WTC11 (cell line): Measurements from ENCODE around the gene CYP11A1. TPM values are rescaled to one million over a fixed set of nuclear protein-coding genes. Genes with fewer than 3 reads are reported as not detected.
"Not testable (repeated sequence)": the region's sequence is repeated elsewhere in the genome, so short reads cannot be mapped to it uniquely, and the experiment has no call there.

Experiments used
- ATAC-seq: fragments of 200-7000 bp; cut with Tn5 transposase; 2 replicates; pipeline ENCODE4 v1.10.0; 2021; ENCODE audit warnings: mild to moderate bottlenecking, moderate library complexity
- CTCF ChIA-PET: fragments of 300-600 bp; sonication (Branson Sonifier 250); formaldehyde crosslinking; loops from one replicate; lab custom pipeline; 2021; ENCODE audit warnings: antibody characterized with exemption; lab: Charles Lee
- POLR2A ChIA-PET: fragments of 350-600 bp; sonication (Branson Sonifier 250); formaldehyde crosslinking; loops from one replicate; lab custom pipeline; 2021; ENCODE audit warnings: antibody characterized with exemption; lab: Charles Lee
- DNase-seq: peaks from one replicate; pipeline ENCODE4 v3.0.0; 2021; ENCODE audit warnings: low spot score
- H3K27ac Mint-ChIP-seq: 2 replicates; pipeline ENCODE4 v1.8.0; 2021; ENCODE audit warnings: mixed read lengths
- H3K27me3 Mint-ChIP-seq: 2 replicates; pipeline ENCODE4 v1.8.0; 2021; ENCODE audit warnings: low read depth, mild to moderate bottlenecking, moderate library complexity, mixed read lengths
- H3K36me3 Mint-ChIP-seq: 2 replicates; pipeline ENCODE4 v1.8.0; 2021; ENCODE audit warnings: mixed read lengths
- H3K4me1 Mint-ChIP-seq: 2 replicates; pipeline ENCODE4 v1.8.0; 2022; ENCODE audit warnings: mixed read lengths
- H3K4me3 Mint-ChIP-seq: 2 replicates; pipeline ENCODE4 v1.8.0; 2021; ENCODE audit warnings: mild to moderate bottlenecking, moderate library complexity, mixed read lengths
- H3K9me3 Mint-ChIP-seq: 2 replicates; pipeline ENCODE4 v1.8.0; 2021; ENCODE audit warnings: mixed read lengths
- ERG ChIP-seq: fragments of 250-450 bp; sonication (Bioruptor Pico); IDR thresholded peaks from 2 replicates; pipeline ENCODE4 v1.8.0; 2021; ENCODE audit warnings: mild to moderate bottlenecking
- GTF2I ChIP-seq: fragments of 250-450 bp; sonication (Bioruptor Pico); conservative IDR thresholded peaks from 2 replicates; pipeline ENCODE4 v1.4.0; 2021; ENCODE audit warnings: mild to moderate bottlenecking
- JUN ChIP-seq: sonication (generic); formaldehyde crosslinking; IDR thresholded peaks from 2 replicates; pipeline ENCODE4 v1.8.0; 2023; ENCODE audit warnings: mild to moderate bottlenecking, missing genetic modification reagents
- KAT7 ChIP-seq: sonication (generic); formaldehyde crosslinking; IDR thresholded peaks from 2 replicates; pipeline ENCODE4 v1.8.1; 2023; ENCODE audit warnings: missing genetic modification reagents, mild to moderate bottlenecking, borderline replicate concordance
- NR1H2 ChIP-seq: sonication (generic); formaldehyde crosslinking; IDR thresholded peaks from 2 replicates; pipeline ENCODE4 v1.9.0; 2021; ENCODE audit warnings: mild to moderate bottlenecking, moderate library complexity, missing genetic modification reagents
- PRRX2 ChIP-seq: fragments of 250-450 bp; sonication (Bioruptor Pico); IDR thresholded peaks from 2 replicates; pipeline ENCODE4 v1.8.0; 2021; ENCODE audit warnings: mild to moderate bottlenecking
- USF1 ChIP-seq: sonication (generic); formaldehyde crosslinking; IDR thresholded peaks from 2 replicates; pipeline ENCODE4 v1.8.0; 2022; ENCODE audit warnings: mild to moderate bottlenecking, missing genetic modification reagents
- USF2 ChIP-seq: sonication (generic); formaldehyde crosslinking; IDR thresholded peaks from 2 replicates; pipeline ENCODE4 v1.8.1; 2023; ENCODE audit warnings: mild to moderate bottlenecking, missing genetic modification reagents, moderate library complexity
- ZNF281 ChIP-seq: sonication (generic); formaldehyde crosslinking; IDR thresholded peaks from 2 replicates; pipeline ENCODE4 v1.8.0; 2023; ENCODE audit warnings: mild to moderate bottlenecking, missing genetic modification reagents
- ZNF317 ChIP-seq: sonication (generic); formaldehyde crosslinking; IDR thresholded peaks from 2 replicates; pipeline ENCODE4 v1.8.1; 2023; ENCODE audit warnings: low read depth, mild to moderate bottlenecking, moderate library complexity, missing genetic modification reagents, borderline replicate concordance
- ZNF416 ChIP-seq: fragments of 250-450 bp; sonication (Bioruptor Pico); IDR thresholded peaks from 2 replicates; pipeline ENCODE4 v1.9.0; 2021; ENCODE audit warnings: mild to moderate bottlenecking, inconsistent platforms
- ZNF512 ChIP-seq: sonication (generic); formaldehyde crosslinking; IDR thresholded peaks from 2 replicates; pipeline ENCODE4 v1.8.1; 2022; ENCODE audit warnings: missing genetic modification reagents, borderline replicate concordance
- total RNA-seq: library from RNA; stranded (reverse); gene quantifications from 3 replicates; pipeline ENCODE4 v1.2.3, GENCODE V29; 2021

Gene CYP11A1
- total RNA-seq, 1 experiment from 2014 or later, result 3.4 TPM

- peaks cover 29% of the 10 kb centered on the region for H3K27me3 Mint-ChIP-seq
- H3K9me3 Mint-ChIP-seq, result no peaks in the 10 kb centered on the region
- TF ChIP-seq JUN (CRISPR knock-in tag) (no peak), PRRX2 (CRISPR knock-in tag) (no peak), KAT7 (CRISPR knock-in tag) (no peak), GTF2I (CRISPR knock-in tag) (no peak), ZNF317 (no peak), ERG (CRISPR knock-in tag) (no peak), ZNF512 (no peak), ZNF281 (CRISPR knock-in tag) (no peak), ZNF416 (CRISPR knock-in tag) (no peak), NR1H2 (CRISPR knock-in tag) (no peak)
- POLR2A ChIA-PET, result interaction anchor here (1.1 kb wide), 1 partner anchor 96 kb away, joined by 7 read pairs; the partner anchor contains the start of gene UBL7
- CTCF ChIA-PET, result interaction anchor here (0.7 to 3.0 kb wide), 4 partner anchors 44 to 619 kb away, joined by 3 to 10 read pairs (median 3); no protein-coding TSS in a partner anchor
- peak overlapping the region; percentile 72 for H3K4me3 Mint-ChIP-seq
- DNase-seq (peak; percentile 15), ATAC-seq (peak; percentile 38)
- H3K36me3 Mint-ChIP-seq, result no peaks in the 10 kb centered on the region
- H3K4me1 Mint-ChIP-seq, result peaks cover 22% of the 10 kb centered on the region
- H3K27ac Mint-ChIP-seq, result peak overlapping the region; percentile 20; the same call in 1 of the 2 replicates
Observed at GRCh38 chr15:74364936-74365597, 2.4 kb downstream of the CYP11A1 start.

GRCh38 chr15:74362482-74362881 is 5.0 kb downstream of the CYP11A1 start:
- no peaks in the 10 kb centered on the region for H3K9me3 Mint-ChIP-seq
- no peak overlapping the region for H3K4me3 Mint-ChIP-seq

GRCh38 chr15:74360855-74361254 is 6.6 kb downstream of the CYP11A1 start:
- H3K36me3 Mint-ChIP-seq, DNase-seq, H3K9me3 Mint-ChIP-seq, H3K4me3 Mint-ChIP-seq, ATAC-seq, H3K27ac Mint-ChIP-seq, POLR2A ChIA-PET: not testable (repeated sequence)
- CTCF ChIA-PET, result interaction anchor here (1.0 to 2.0 kb wide), 3 partner anchors 14 to 49 kb away, joined by 5 to 6 read pairs (median 5); no protein-coding TSS in a partner anchor
- H3K27me3 Mint-ChIP-seq, result peaks cover 17% of the 10 kb centered on the region
- H3K4me1 Mint-ChIP-seq, result peaks cover 22% of the 10 kb centered on the region

More at GRCh38 chr15:74362482-74362881, 5.0 kb downstream of the CYP11A1 start:
- no peak for DNase-seq
- TF ChIP-seq USF2 (CRISPR knock-in tag) (no peak), USF1 (CRISPR knock-in tag) (no peak), NR1H2 (CRISPR knock-in tag) (no peak)
- Mint-ChIP-seq H3K36me3 (no peaks in the 10 kb centered on the region), H3K27ac (no peak overlapping the region), H3K27me3 (peaks cover 29% of the 10 kb centered on the region), H3K4me1 (peaks cover 22% of the 10 kb centered on the region)
- POLR2A ChIA-PET, result no interaction called here
- CTCF ChIA-PET, result interaction anchor here (0.6 to 2.0 kb wide), 3 partner anchors 10 to 314 kb away, joined by 3 to 6 read pairs (median 6); no protein-coding TSS in a partner anchor
- no peak for ATAC-seq

- POLR2A ChIA-PET, ATAC-seq, H3K4me3 Mint-ChIP-seq, H3K27ac Mint-ChIP-seq: not testable (repeated sequence)
- Mint-ChIP-seq H3K27me3 (peaks cover 11% of the 10 kb centered on the region), H3K4me1 (peaks cover 13% of the 10 kb centered on the region), H3K9me3 (peaks cover 14% of the 10 kb centered on the region), H3K36me3 (peaks cover 15% of the 10 kb centered on the region)
- DNase-seq, result peak; percentile 17
- CTCF ChIA-PET, result interaction anchor here (1.2 to 1.8 kb wide), 3 partner anchors 23 to 52 kb away, joined by 3 to 5 read pairs (median 5); no protein-coding TSS in a partner anchor
Observed at GRCh38 chr15:74359376-74359775, 8.1 kb downstream of the CYP11A1 start.

- CTCF ChIA-PET, result interaction anchor here (1.0 to 1.6 kb wide), 3 partner anchors 17 to 35 kb away, joined by 3 to 4 read pairs (median 3); no protein-coding TSS in a partner anchor
- H3K27ac Mint-ChIP-seq, result not testable (repeated sequence)
Observed at GRCh38 chr15:74357514-74357913, 9.9 kb downstream of the CYP11A1 start.

GRCh38 chr15:74356050-74356449 is 11.4 kb downstream of the CYP11A1 start:
- CTCF ChIA-PET, POLR2A ChIA-PET, H3K27me3 Mint-ChIP-seq, H3K4me3 Mint-ChIP-seq, ATAC-seq, H3K27ac Mint-ChIP-seq: not testable (repeated sequence)
- peaks cover 30% of the 10 kb centered on the region for H3K36me3 Mint-ChIP-seq
- H3K4me1 Mint-ChIP-seq, result peaks cover 17% of the 10 kb centered on the region
- peak; percentile 5 for DNase-seq
- H3K9me3 Mint-ChIP-seq, result peaks cover 31% of the 10 kb centered on the region

More at GRCh38 chr15:74357514-74357913, 9.9 kb downstream of the CYP11A1 start:
- DNase-seq, result peak; percentile 1
- POLR2A ChIA-PET, H3K27me3 Mint-ChIP-seq, H3K4me1 Mint-ChIP-seq, ATAC-seq, H3K4me3 Mint-ChIP-seq: not testable (repeated sequence)
- peaks cover 30% of the 10 kb centered on the region for H3K9me3 Mint-ChIP-seq
- H3K36me3 Mint-ChIP-seq, result peaks cover 29% of the 10 kb centered on the region
